Karpas-422 (cell line): Measurements from ENCODE around the gene TNFSF8. TPM values are rescaled to one million over a fixed set of nuclear protein-coding genes. Genes with fewer than 3 reads are reported as not detected.

Source experiments
- DNase-seq: peaks from one replicate; pipeline ENCODE4 v3.0.0-alpha.2; 2015
- H2AFZ ChIP-seq: fragments of 200-600 bp; sonication (generic); 2 replicates; pipeline ENCODE4 v1.6.1; 2014; ENCODE audit warnings: antibody characterized with exemption, low read length, mixed read lengths
- H3K27ac ChIP-seq: fragments of 200-600 bp; sonication (generic); 2 replicates; pipeline ENCODE4 v1.5.1; 2014; ENCODE audit warnings: mild to moderate bottlenecking, low read length, moderate library complexity
- H3K27me3 ChIP-seq: fragments of 200-600 bp; sonication (generic); 2 replicates; pipeline ENCODE4 v1.6.1; 2014; ENCODE audit warnings: low read length, mixed read lengths
- H3K36me3 ChIP-seq: fragments of 200-600 bp; sonication (generic); 2 replicates; pipeline ENCODE4 v1.6.1; 2014; ENCODE audit warnings: low read length, mixed read lengths; ENCODE audit not compliant: insufficient read depth
- H3K4me1 ChIP-seq: fragments of 200-600 bp; sonication (generic); 2 replicates; pipeline ENCODE4 v1.6.1; 2014; ENCODE audit warnings: mild to moderate bottlenecking, low read length, mixed read lengths
- H3K4me2 ChIP-seq: fragments of 200-600 bp; sonication (generic); 2 replicates; pipeline ENCODE4 v1.6.1; 2014; ENCODE audit warnings: low read length, low read depth, mild to moderate bottlenecking; ENCODE audit not compliant: poor library complexity, severe bottlenecking
- H3K4me3 ChIP-seq: fragments of 200-600 bp; sonication (generic); 2 replicates; pipeline ENCODE4 v1.5.1; 2014; ENCODE audit warnings: mild to moderate bottlenecking, antibody characterized with exemption, low read length, mixed read lengths
- H3K79me2 ChIP-seq: fragments of 200-600 bp; sonication (generic); 2 replicates; pipeline ENCODE4 v1.6.1; 2014; ENCODE audit warnings: mild to moderate bottlenecking, low read length, mixed read lengths
- H3K9ac ChIP-seq: fragments of 200-600 bp; sonication (generic); 2 replicates; pipeline ENCODE4 v1.6.0; 2014; ENCODE audit warnings: low read length
- H3K9me2 ChIP-seq: fragments of 200-600 bp; sonication (generic), shearing (Covaris generic); replicated peaks from 2 replicates; pipeline ENCODE4 v1.6.0; 2014; ENCODE audit warnings: mild to moderate bottlenecking, low read length, moderate library complexity; ENCODE audit not compliant: insufficient read depth
- H3K9me3 ChIP-seq: fragments of 300-700, 200-600 bp; sonication (generic); 2 replicates; pipeline ENCODE4 v1.6.1; 2014; ENCODE audit warnings: low read length, mixed read lengths
- H4K20me1 ChIP-seq: fragments of 200-600 bp; sonication (generic); 2 replicates; pipeline ENCODE4 v1.6.1; 2014; ENCODE audit warnings: mild to moderate bottlenecking, antibody characterized with exemption, low read length, low read depth; ENCODE audit not compliant: insufficient read depth
- total RNA-seq: library from RNA; depleted of rRNA; stranded (reverse); fragments of >200 nt; shearing (Covaris generic); gene quantifications from 2 replicates; pipeline ENCODE4 v1.2.3, GENCODE V29; 2014; ENCODE audit warnings: low replicate concordance

Gene TNFSF8
- total RNA-seq, 1 experiment from 2014 or later: 19.6 TPM

DNA sequence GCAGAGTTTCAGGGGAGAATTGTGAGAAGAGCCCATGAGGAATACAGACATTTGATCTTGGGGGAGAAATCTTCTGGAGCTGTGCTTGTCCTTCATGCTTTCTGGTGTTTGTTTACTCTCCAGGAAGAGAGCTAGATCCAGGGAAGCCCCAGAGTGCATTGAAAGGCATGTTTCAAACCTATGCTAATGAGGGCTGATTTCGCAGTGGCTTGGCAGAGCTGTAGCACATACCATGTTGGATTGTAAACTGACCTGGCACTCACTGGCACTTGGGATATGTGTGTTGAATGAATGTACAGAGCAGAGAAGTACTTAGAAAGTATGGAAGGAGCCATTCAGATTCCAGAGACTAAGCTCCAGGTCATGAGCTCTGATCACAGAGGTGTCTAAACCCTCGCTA lies 30.9 kb downstream of the TNFSF8 start:
- Histone ChIP-seq H3K79me2 (no peaks in the 10 kb centered on the region), H4K20me1 (no peaks in the 10 kb centered on the region), H3K4me1 (peaks cover 53% of the 10 kb centered on the region), H3K27ac (no peak overlapping the region), H2AFZ (no peak overlapping the region), H3K9me2 (no peaks in the 10 kb centered on the region), H3K27me3 (no peaks in the 10 kb centered on the region), H3K36me3 (peaks cover 18% of the 10 kb centered on the region), H3K9ac (no peak overlapping the region), H3K4me2 (no peak overlapping the region), H3K4me3 (no peak overlapping the region), H3K9me3 (no peaks in the 10 kb centered on the region)
- DNase-seq: no peak

DNA sequence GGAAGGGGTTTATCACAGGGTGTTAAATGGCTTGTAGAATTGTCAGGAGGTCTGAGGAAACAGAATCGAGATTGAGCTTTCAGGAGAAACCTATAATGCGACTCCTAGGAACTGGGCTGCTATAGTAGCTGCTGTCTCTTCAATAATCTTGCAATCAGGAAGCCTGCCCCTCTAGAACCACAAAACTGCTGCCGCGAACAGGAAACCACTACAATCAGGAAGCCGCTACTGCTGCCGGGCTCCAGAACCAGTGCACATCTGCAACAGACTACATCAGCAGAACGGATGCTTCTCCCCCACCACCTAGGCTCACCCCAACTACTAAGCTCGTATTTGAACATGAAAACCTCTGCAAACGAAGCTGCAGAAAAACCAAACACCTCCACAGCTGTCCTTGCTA lies 31.6 kb downstream of the TNFSF8 start:
- Histone ChIP-seq H3K4me3 (no peak overlapping the region), H4K20me1 (no peaks in the 10 kb centered on the region), H3K9ac (no peak overlapping the region), H3K9me2 (no peaks in the 10 kb centered on the region), H3K9me3 (no peaks in the 10 kb centered on the region), H3K4me1 (peaks cover 53% of the 10 kb centered on the region), H3K36me3 (peaks cover 11% of the 10 kb centered on the region), H3K4me2 (peak overlapping the region; percentile 16), H3K27ac (no peak overlapping the region), H2AFZ (no peak overlapping the region), H3K79me2 (no peaks in the 10 kb centered on the region), H3K27me3 (no peaks in the 10 kb centered on the region)
- peak; percentile 70 for DNase-seq

DNA sequence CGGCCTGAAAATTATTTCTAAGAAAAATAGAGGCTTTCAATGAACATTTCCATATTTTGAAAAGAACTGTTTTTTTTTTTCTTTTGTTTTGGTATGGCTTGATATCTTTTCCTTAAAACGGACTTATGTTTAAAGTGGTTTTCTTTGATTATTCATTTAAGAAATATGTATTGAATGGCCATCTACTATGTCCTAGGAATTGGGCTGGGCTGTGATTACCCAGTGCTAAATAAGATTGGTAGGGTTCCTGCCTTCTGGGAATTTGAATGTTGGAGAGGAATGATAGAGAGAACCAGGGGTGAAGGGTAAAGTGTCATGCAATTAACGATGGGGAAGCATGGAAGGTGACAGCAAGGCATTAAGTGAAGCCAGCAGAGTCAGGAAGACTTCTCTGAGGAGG lies 33.2 kb downstream of the TNFSF8 start:
- Histone ChIP-seq H3K9me2 (no peaks in the 10 kb centered on the region), H3K27me3 (no peaks in the 10 kb centered on the region), H3K27ac (no peak overlapping the region), H3K79me2 (no peaks in the 10 kb centered on the region), H2AFZ (no peak overlapping the region), H3K4me2 (no peak overlapping the region), H3K36me3 (no peaks in the 10 kb centered on the region), H3K4me3 (no peak overlapping the region), H4K20me1 (no peaks in the 10 kb centered on the region), H3K4me1 (peaks cover 56% of the 10 kb centered on the region), H3K9me3 (no peaks in the 10 kb centered on the region), H3K9ac (no peak overlapping the region)
- no peak for DNase-seq

DNA sequence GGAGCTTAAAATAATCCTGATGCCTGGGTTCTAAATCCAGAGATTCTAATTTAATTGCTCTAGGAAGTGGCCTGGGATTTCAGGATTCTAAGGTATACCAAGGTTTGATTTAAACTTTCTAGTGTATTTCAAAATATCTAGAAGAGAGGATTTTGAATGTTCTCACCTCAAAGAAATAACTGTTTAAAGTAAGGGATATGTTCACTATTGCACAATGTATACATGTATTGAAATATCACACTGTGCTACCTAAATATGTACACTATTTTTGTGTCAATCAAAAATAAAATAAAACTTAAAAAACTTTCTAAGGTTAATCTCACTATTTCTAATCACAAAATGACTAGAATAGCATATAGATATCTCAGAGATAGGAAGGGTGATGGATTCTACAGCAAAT lies 34.0 kb downstream of the TNFSF8 start:
- Histone ChIP-seq H3K9me3 (no peaks in the 10 kb centered on the region), H2AFZ (no peak overlapping the region), H3K27ac (no peak overlapping the region), H3K36me3 (no peaks in the 10 kb centered on the region), H3K79me2 (no peaks in the 10 kb centered on the region), H3K9ac (no peak overlapping the region), H3K9me2 (no peaks in the 10 kb centered on the region), H3K27me3 (no peaks in the 10 kb centered on the region), H4K20me1 (no peaks in the 10 kb centered on the region), H3K4me2 (no peak overlapping the region), H3K4me1 (peaks cover 56% of the 10 kb centered on the region), H3K4me3 (no peak overlapping the region)
- no peak for DNase-seq

DNA sequence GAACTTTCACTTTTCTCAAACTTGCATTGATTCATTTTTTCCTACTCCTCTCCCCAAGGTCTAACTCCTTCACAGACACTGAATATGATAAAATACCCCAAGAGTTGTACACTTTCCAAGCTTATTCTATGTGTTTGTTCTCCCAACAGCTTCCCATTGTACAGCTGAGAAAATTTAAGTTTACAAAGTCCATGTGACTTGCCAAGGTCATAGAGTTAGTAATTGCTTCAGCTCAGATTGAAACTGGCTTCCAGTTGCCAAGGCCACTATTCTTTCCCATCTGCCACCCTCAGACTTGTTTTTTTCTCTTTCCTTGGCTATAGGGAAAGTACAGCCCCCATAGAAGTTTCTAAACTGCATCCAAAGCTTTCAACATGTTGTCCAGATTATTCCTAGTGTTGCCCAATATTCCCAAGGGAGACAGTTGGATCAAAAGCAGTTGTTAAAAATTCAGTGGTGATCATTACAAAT lies 34.8 kb downstream of the TNFSF8 start:
- DNase-seq: no peak
- H3K36me3 ChIP-seq: no peaks in the 10 kb centered on the region
- peaks cover 56% of the 10 kb centered on the region for H3K4me1 ChIP-seq
- H2AFZ ChIP-seq: no peak overlapping the region
- no peaks in the 10 kb centered on the region for H3K79me2 ChIP-seq
- H3K27me3 ChIP-seq: no peaks in the 10 kb centered on the region
- no peaks in the 10 kb centered on the region for H3K9me2 ChIP-seq
- H3K9me3 ChIP-seq: no peaks in the 10 kb centered on the region
- H4K20me1 ChIP-seq: no peaks in the 10 kb centered on the region
- no peak overlapping the region for H3K4me3 ChIP-seq
- H3K9ac ChIP-seq: no peak overlapping the region
- no peak overlapping the region for H3K27ac ChIP-seq
- no peak overlapping the region for H3K4me2 ChIP-seq

DNA sequence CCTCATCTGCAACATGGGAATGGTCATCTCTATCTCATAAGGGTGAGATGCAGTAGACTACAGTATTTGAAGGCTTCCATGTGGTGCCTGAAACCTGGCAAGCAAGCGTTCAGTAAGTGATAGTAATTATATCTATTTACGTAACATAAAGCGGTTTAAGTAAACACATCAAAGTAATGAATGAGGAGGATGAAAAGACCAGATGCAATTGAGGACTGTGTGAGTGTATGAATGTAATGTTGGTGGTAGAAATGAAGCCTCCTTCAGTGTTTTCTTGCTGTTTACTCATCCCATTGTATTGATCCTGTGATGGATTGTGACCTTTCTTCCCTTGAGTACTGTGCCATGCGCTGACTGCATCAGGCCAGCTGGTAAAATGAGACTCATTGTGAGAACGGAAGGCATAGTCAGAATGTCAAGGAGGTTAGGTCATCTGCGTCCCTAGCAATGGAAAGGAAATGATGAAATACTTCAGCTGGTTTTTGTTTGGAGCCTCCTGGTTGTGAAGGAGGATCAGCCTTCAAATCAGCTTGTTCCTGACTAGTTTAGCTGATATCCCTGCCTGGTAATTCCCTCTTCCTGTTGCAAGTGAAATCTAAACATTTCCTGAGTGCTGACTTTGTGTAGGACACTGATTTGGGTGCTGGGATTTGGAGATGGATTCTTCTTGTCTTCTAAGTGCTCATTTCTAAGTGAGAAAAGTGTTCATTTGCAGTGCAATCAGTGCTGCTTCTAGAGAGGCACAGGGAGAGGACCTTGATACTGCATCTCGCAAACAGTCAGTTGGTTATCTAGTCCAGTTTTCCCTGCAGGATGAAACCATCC lies 35.6 kb downstream of the TNFSF8 start:
- Histone ChIP-seq H3K79me2 (no peaks in the 10 kb centered on the region), H3K4me3 (no peak overlapping the region), H3K9ac (no peak overlapping the region), H3K27ac (no peak overlapping the region), H4K20me1 (no peaks in the 10 kb centered on the region), H3K9me2 (no peaks in the 10 kb centered on the region), H3K9me3 (no peaks in the 10 kb centered on the region), H3K4me1 (peaks cover 58% of the 10 kb centered on the region), H3K4me2 (no peak overlapping the region), H3K36me3 (no peaks in the 10 kb centered on the region), H3K27me3 (no peaks in the 10 kb centered on the region), H2AFZ (no peak overlapping the region)
- DNase-seq: no peak

DNA sequence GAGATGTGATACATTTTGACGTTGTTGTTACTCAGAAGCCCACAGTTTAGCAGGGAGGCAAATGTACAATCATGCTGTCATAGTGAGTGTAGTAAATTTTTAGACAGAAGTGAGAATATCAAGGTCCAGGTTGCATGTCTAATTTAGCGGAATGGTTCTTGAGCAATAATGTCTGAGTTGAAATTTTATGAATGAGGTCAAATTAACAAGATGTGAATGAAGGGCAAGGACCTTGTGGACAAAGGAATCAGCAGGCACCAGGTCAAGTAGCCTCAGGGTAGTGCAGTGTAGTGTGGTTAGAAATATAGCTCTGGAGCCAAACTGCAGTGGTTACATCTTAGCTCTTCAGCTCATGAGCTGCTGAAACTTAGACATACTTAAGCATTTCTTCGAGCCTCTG lies 36.2 kb downstream of the TNFSF8 start:
- H3K36me3 ChIP-seq: no peaks in the 10 kb centered on the region
- no peaks in the 10 kb centered on the region for H3K27me3 ChIP-seq
- no peaks in the 10 kb centered on the region for H4K20me1 ChIP-seq
- H3K4me2 ChIP-seq: peak overlapping the region; percentile 19
- H3K9me2 ChIP-seq: no peaks in the 10 kb centered on the region
- no peak overlapping the region for H3K4me3 ChIP-seq
- H3K4me1 ChIP-seq: peaks cover 57% of the 10 kb centered on the region
- no peak overlapping the region for H2AFZ ChIP-seq
- no peak for DNase-seq
- H3K79me2 ChIP-seq: no peaks in the 10 kb centered on the region
- H3K27ac ChIP-seq: peak overlapping the region; percentile 86
- H3K9me3 ChIP-seq: no peaks in the 10 kb centered on the region
- H3K9ac ChIP-seq: no peak overlapping the region

DNA sequence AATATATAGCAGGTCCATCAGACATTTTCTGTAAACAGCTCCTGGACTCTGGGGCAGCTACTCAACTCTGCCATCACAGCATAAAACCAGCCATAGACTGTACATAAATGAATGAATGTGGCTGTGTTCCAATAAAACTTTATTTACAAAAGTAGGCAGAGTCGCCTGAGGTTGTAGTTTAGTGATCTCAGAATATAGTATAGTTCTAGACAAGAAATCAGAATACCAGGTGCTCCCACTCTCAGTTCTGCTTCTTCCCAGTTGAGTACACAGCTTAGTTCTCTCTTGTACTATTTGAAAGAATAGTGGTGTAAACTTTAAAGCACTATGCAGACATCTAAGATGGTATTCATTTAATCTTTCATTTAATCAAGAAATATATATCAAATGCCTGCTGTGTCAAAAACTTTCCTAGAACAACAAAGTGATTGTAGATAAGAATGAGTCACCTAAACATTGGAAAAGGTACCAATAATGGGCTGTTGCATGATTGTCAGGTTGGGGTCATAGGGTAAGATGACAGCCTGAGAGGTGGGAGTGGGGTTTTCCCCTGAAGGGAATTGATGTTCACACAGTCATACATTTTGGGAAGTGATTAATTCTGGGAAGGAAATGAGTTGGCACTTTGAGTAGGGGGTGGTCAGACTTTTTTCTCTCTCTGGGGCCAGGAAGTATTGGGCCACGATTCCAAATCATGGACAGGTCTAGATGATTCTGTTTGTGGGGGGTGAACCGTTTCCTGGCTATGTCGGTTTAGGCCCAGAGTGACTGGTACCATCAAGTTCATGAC lies 37.0 kb downstream of the TNFSF8 start:
- Histone ChIP-seq H3K36me3 (no peaks in the 10 kb centered on the region), H2AFZ (0 out of 2 replicates have a peak overlapping the region, but pooled peaks have one; percentile 54), H3K9me2 (no peaks in the 10 kb centered on the region), H3K27me3 (no peaks in the 10 kb centered on the region), H3K27ac (peak overlapping the region; percentile 86), H3K9ac (peak overlapping the region; percentile 13; the same call in 1 of the 2 replicates), H4K20me1 (no peaks in the 10 kb centered on the region), H3K4me2 (peak overlapping the region; percentile 19), H3K4me1 (peaks cover 55% of the 10 kb centered on the region), H3K9me3 (no peaks in the 10 kb centered on the region), H3K4me3 (peak overlapping the region; percentile 16; the same call in 1 of the 2 replicates), H3K79me2 (no peaks in the 10 kb centered on the region)
- DNase-seq: peak; percentile 83
